NCI-H1105 (cell line): ENCODE measurements around the gene MBD6.

Experiments
- DNase-seq: peaks from one replicate; lab custom pipeline; 2025; lab: John Stamatoyannopoulos, UW

The MBD6 gene

GRCh38 chr12:57522011-57522886 is at the start of gene MBD6:
Gene MBD6 (plus strand): TSS chr12:57522824. CDS start chr12:57524304, 1,480 bp downstream.
- DNase-seq = peak; percentile 79

- no peak for DNase-seq
These were observed 49.2 kb upstream of the MBD6 start for GRCh38 chr12:57473392-57473791.

GRCh38 chr12:57473886-57474285 is 48.7 kb upstream of the MBD6 start:
- DNase-seq = no peak

GRCh38 chr12:57474430-57474829 is 48.2 kb upstream of the MBD6 start:
- no peak for DNase-seq

- peak; percentile 27 for DNase-seq
These were observed 47.8 kb upstream of the MBD6 start for GRCh38 chr12:57474862-57475261.

- no peak for DNase-seq
These were observed 47.1 kb upstream of the MBD6 start for GRCh38 chr12:57475271-57476161.

GRCh38 chr12:57476162-57476992 is 46.2 kb upstream of the MBD6 start:
- DNase-seq = no peak

- DNase-seq = no peak
These were observed 45.5 kb upstream of the MBD6 start for GRCh38 chr12:57476993-57477709.

- DNase-seq = no peak
These were observed 44.6 kb upstream of the MBD6 start for GRCh38 chr12:57477710-57478681.

- DNase-seq = no peak
These were observed 43.6 kb upstream of the MBD6 start for GRCh38 chr12:57479043-57479375.

- no peak for DNase-seq
These were observed 43.1 kb upstream of the MBD6 start, which contains the start of gene ARHGAP9 for GRCh38 chr12:57479376-57480115. Gene ARHGAP9 (minus strand): TSS chr12:57479866. CDS start chr12:57479406, 460 bp downstream.

GRCh38 chr12:57481671-57482070 is 41.0 kb upstream of the MBD6 start:
- DNase-seq = no peak

GRCh38 chr12:57483466-57483865 is 39.2 kb upstream of the MBD6 start:
- no peak for DNase-seq

GRCh38 chr12:57485695-57486094 is 36.9 kb upstream of the MBD6 start:
- DNase-seq = no peak

GRCh38 chr12:57487055-57487596 is 35.5 kb upstream of the MBD6 start:
- DNase-seq = no peak

- peak; percentile 87 for DNase-seq
These were observed 34.8 kb upstream of the MBD6 start, which contains the start of gene MARS1 for GRCh38 chr12:57487597-57488401. Gene MARS1 (plus strand): TSS chr12:57488068. CDS start chr12:57488091, 23 bp downstream.

- DNase-seq = no peak
These were observed 34.0 kb upstream of the MBD6 start for GRCh38 chr12:57488402-57489156.
